GM13976 (cell line): Measurements from ENCODE around the gene P3H2.

Experiments used
- DNase-seq: peaks from one replicate; pipeline ENCODE4 v3.0.0; 2012; ENCODE audit warnings: low spot score
- CTCF ChIP-seq: IDR thresholded peaks from 2 replicates; pipeline ENCODE4 v1.5.1; 2012; ENCODE audit warnings: borderline replicate concordance, mild to moderate bottlenecking; ENCODE audit not compliant: insufficient read depth; ENCODE audit errors: extremely low read depth, missing control alignments, control extremely low read depth
- in situ Hi-C: fragments of 300-500 bp; cut with MboI; formaldehyde crosslinking; loops from one replicate; pipeline ENCODE4 v1.12.0; 2022; ENCODE audit warnings: low sequenced_read_pairs, mixed read lengths, inconsistent platforms; ENCODE audit not compliant: unreplicated experiment

The P3H2 gene

DNA sequence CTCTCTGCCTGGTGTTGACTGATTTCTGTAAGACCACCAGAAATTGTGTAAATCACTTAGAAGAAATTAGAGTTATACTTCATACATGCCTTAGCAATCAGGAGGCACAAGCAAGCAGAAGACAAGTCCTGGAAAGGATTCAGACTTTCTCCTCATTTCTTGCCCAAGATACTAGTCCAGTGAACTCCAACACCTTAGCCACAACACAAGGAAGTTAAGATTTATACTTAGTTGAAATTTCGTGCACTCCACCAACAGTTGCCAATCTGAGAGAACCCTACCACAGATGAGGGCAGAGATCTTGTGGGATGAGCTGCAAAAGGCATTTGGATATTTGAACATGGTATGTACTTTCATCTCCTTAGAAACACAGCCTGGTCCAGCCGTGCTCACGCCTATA is 2.3 kb downstream of the P3H2 start:
- in situ Hi-C loops: no loop called here
- TF ChIP-seq CTCF: no peak

DNA sequence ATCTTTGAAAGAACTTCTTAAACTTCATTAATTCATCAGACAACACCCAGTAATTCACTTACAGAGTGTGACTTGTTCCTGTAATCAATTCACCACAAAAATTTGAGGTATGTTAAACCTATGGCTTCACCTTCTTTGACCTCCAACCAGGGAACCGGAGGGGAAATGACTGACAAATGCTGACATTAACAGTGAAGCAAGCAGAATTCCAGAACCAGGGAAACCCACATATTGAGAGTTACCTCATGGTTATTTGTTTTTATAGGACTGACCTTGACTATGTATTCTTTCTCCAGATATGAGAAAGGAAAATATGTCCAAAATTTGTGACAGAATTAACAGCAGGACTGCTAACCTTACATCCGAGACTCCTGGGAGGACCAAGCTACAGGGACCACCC is 2.7 kb downstream of the P3H2 start:
- DNase-seq: no peak
- no peak for TF ChIP-seq CTCF
- in situ Hi-C loops: no loop called here

More for the DNA sequence above, 2.3 kb downstream of the P3H2 start:
- no peak for DNase-seq

DNA sequence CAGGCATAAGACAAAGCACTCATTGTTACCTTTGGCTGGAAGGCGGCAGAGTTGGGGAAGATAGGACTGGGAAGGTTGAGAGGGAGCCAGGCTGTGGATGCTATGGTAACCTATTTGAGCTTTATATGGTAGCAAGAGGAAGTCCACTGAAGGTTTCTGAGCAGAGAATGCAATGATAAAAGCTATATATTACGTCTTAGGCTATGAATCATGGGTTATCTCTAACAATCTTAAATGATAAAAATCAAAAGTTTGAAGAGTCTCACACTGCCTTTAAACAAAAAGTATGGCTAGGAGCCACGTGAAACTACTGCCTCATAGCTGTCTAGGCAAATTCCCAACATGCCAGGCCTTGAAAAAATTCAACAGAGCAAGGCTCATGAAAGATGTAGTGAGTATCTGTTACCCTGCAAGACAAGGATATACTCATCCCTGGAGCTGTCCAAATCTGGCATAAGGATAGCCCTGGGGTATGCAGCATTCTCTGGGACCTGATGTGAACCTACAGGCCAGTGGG is 4.1 kb downstream of the P3H2 start:
- TF ChIP-seq CTCF: no peak
- DNase-seq: no peak
- in situ Hi-C loops: no loop called here

GRCh38 chr3:190110826-190111225 is 9.9 kb downstream of the P3H2 start:
- no peak for TF ChIP-seq CTCF
- in situ Hi-C loops: no loop called here
- no peak for DNase-seq

DNA sequence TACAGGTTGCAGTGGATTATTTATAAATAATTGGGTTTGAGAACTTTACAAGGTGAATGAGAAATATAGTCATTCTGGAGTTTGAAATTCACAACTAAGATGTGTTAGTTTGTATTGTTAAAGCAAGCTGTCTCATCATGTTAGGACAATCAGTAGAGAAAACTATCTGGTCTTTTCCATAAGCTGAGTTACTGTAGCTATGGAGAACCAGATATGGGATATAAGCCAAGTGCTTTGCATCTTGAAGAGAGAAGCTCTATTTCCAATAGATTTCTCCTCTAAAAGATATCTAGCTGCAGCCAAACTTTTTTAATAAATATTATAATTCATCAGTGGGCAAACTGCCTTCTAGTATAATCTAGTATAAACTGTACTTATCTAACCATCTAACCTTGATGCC is 11.3 kb downstream of the P3H2 start:
- no peak for DNase-seq
- in situ Hi-C loops: no loop called here
- no peak for TF ChIP-seq CTCF

GRCh38 chr3:190108804-190109203 is 11.9 kb downstream of the P3H2 start:
- TF ChIP-seq CTCF: no peak
- in situ Hi-C loops: no loop called here
- DNase-seq: no peak

GRCh38 chr3:190105876-190106275 is 14.8 kb downstream of the P3H2 start:
- in situ Hi-C loops: no loop called here
- no peak for TF ChIP-seq CTCF
- DNase-seq: no peak
